Erythroblast (primary cell): ENCODE data around the gene NUAK1.

Experiments used
- GATA1 ChIP-seq: IDR thresholded peaks from 2 replicates; pipeline ENCODE4 v1.6.1; 2011; ENCODE audit warnings: low read depth, mild to moderate bottlenecking, control low read depth, low read length, moderate library complexity
- POLR2A ChIP-seq: IDR thresholded peaks from 2 replicates; pipeline ENCODE4 v1.6.1; 2011; ENCODE audit warnings: mild to moderate bottlenecking, low read length

DNA sequence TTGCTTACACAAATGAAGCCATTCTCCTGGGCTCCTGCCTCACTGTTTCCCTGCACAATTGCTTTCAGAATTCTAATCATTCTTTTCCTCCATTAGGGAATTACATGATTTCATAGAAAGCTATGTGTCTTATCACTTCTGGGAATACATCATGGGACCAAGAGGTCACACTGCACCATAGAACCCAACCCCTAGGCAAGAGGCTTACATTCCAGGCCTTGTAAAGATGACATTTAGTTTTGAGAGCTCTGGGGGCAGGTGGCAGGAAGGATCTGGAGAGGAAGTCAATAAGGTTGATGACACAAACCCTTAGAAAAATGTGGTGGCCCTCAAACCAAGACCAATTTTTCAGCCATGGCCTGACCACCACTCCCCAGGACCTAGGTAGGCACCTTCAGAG lies 57.1 kb downstream of the NUAK1 start:
- TF ChIP-seq POLR2A (no peak), GATA1 (no peak)
